Progenitor cell of endocrine pancreas (in vitro differentiated cells): ENCODE data around the gene ATP12A. TPM values are rescaled to one million over a fixed set of nuclear protein-coding genes. Genes with fewer than 3 reads are reported as not detected.

Experiments
- DNase-seq: peaks from one replicate; pipeline ENCODE4 v3.0.0; 2021; ENCODE audit warnings: low spot score; ENCODE audit not compliant: unreplicated experiment
- H3K27ac Mint-ChIP-seq: 2 replicates; pipeline ENCODE4 v1.8.0; 2021; ENCODE audit warnings: mild to moderate bottlenecking, moderate library complexity, mixed read lengths
- H3K27me3 Mint-ChIP-seq: 2 replicates; pipeline ENCODE4 v1.8.0; 2021; ENCODE audit warnings: mixed read lengths
- H3K36me3 Mint-ChIP-seq: 2 replicates; pipeline ENCODE4 v1.8.0; 2022; ENCODE audit warnings: mixed read lengths; ENCODE audit not compliant: insufficient read depth
- H3K4me1 Mint-ChIP-seq: 2 replicates; pipeline ENCODE4 v1.8.0; 2021; ENCODE audit warnings: low read depth, mixed read lengths
- H3K4me3 Mint-ChIP-seq: 2 replicates; pipeline ENCODE4 v1.8.0; 2021; ENCODE audit warnings: low read depth, mild to moderate bottlenecking, moderate library complexity, mixed read lengths
- H3K9me3 Mint-ChIP-seq: 2 replicates; pipeline ENCODE4 v1.8.0; 2021; ENCODE audit warnings: low read depth, mixed read lengths
- total RNA-seq: library from RNA; stranded (reverse); gene quantifications from 2 replicates; pipeline ENCODE4 v1.2.1, GENCODE V29; 2021
- TF ChIP-seq, protein P1 (sequence below): fragments of 200-600 bp; sonication (generic); IDR thresholded peaks from one replicate; pipeline ENCODE4 v1.5.0; 2021; ENCODE audit warnings: antibody characterized with exemption, mild to moderate bottlenecking; ENCODE audit not compliant: unreplicated experiment

Gene ATP12A
- total RNA-seq, 1 donor from 2014 or later, result 1.9 TPM

DNA sequence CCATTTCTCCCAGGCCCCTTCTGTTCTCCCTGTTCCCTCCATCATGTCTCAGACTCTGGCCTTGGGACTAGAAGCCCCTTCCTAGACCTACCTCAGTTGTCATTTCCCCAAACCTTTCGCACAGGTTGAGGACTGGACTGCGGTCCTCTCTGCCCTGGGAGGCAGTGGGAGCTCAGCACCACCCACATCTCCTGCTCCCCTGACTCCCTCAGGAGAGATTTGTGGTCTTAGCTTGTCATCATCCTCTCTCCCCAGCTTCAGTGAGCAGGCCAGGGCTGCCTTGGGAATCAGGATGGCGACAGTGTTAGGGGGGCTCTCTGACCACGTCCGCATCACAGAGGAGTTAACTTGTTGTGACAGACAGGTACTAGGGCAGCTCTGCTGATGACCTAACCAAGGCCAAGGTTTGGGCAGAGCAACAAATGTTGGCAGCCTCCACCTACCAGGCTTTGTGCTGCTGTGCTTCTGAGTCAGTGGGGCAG is 58.2 kb downstream of the ATP12A start:
- H3K36me3 Mint-ChIP-seq, result no peaks in the 10 kb centered on the region
- no peak overlapping the region for H3K4me3 Mint-ChIP-seq
- H3K9me3 Mint-ChIP-seq, result no peaks in the 10 kb centered on the region
- no peak overlapping the region for H3K27ac Mint-ChIP-seq
- H3K27me3 Mint-ChIP-seq, result peaks cover 20% of the 10 kb centered on the region
- H3K4me1 Mint-ChIP-seq, result no peaks in the 10 kb centered on the region
- TF ChIP-seq, protein P1, sequence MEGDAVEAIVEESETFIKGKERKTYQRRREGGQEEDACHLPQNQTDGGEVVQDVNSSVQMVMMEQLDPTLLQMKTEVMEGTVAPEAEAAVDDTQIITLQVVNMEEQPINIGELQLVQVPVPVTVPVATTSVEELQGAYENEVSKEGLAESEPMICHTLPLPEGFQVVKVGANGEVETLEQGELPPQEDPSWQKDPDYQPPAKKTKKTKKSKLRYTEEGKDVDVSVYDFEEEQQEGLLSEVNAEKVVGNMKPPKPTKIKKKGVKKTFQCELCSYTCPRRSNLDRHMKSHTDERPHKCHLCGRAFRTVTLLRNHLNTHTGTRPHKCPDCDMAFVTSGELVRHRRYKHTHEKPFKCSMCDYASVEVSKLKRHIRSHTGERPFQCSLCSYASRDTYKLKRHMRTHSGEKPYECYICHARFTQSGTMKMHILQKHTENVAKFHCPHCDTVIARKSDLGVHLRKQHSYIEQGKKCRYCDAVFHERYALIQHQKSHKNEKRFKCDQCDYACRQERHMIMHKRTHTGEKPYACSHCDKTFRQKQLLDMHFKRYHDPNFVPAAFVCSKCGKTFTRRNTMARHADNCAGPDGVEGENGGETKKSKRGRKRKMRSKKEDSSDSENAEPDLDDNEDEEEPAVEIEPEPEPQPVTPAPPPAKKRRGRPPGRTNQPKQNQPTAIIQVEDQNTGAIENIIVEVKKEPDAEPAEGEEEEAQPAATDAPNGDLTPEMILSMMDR, result no peak
- DNase-seq, result no peak

DNA sequence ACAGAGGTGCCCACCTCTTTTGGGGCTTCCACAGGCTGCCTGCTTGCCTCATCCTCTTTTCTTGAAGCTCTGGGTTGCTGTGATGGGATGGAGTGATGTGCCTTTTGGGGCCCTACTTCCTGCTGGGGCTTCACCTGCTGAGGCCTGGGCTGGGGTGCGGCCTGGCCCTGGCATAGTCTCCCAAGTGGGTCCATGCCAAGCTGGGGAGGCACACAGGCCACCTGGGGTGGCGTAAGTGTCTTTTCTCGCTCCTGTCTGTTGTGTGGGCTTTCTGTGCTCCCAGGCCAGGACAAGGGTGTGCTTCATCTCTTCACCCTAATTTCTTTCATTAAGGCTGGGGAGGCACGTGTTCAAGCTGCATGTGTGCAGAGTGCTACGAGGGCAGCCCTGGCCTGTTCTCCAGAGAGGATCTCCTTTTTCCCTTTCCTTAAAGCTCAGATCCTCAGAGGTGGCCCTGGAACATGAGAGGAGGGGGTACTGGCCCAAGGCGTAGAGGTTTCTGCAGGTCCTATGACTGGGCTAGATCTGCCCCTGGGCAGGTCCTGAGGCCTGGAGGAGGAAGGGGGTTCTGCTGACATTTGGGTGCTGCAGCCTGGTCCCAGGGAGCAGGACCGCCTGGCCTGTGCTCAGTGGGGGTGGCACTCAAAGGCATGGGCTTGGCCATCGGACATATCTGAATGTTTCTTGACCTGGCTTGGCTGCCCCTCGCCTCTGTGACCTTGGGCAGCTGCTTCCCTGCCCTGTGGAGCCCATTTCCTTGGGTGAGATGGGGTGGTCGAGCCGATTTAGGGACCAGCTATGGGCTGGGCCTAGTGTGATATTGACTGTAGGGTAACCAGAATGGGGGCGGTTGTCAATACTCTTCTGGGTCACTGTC is 60.0 kb downstream of the ATP12A start:
- H3K9me3 Mint-ChIP-seq, result no peaks in the 10 kb centered on the region
- no peak for DNase-seq
- no peak overlapping the region for H3K27ac Mint-ChIP-seq

DNA sequence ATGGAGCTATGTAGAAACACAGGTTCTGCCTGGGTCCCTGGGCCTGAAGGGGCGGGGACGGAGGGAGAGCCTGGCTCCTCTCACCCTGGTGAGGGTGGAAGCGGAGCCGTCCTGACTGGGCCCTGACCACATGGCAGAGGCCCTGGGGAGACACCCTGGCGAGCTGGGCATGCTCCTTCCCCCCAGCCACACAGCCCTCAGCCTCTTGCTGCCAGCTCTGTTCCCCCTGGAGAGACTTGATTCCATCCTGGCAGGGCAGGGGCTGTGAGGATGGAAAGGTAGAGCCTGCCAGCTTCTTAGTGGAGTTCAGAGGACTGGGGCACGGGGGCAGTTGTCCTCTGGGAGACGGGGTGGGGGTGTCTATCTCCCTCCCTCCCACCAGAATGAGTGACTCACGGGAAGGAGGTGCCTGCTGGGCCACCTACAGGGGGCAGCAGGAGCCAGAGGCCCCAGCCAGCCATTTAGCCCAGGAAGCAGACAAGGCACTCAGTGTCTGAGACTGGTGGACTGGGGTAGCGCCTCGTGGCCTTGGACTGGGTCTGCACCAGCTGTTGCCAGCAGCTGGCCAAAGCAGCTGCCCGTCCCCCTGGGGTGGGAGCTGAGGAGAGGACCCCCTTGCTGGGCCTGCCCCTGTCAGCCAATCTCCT is 60.9 kb downstream of the ATP12A start:
- Mint-ChIP-seq H3K9me3 (no peaks in the 10 kb centered on the region), H3K4me1 (no peaks in the 10 kb centered on the region), H3K27me3 (peaks cover 42% of the 10 kb centered on the region), H3K36me3 (no peaks in the 10 kb centered on the region), H3K27ac (no peak overlapping the region), H3K4me3 (no peak overlapping the region)
- TF ChIP-seq, protein P1, result peak; percentile 26
- no peak for DNase-seq

More for the DNA sequence above, 60.0 kb downstream of the ATP12A start:
- Mint-ChIP-seq H3K4me3 (no peak overlapping the region), H3K27me3 (peaks cover 38% of the 10 kb centered on the region), H3K36me3 (no peaks in the 10 kb centered on the region), H3K4me1 (no peaks in the 10 kb centered on the region)
- TF ChIP-seq, protein P1, result no peak

DNA sequence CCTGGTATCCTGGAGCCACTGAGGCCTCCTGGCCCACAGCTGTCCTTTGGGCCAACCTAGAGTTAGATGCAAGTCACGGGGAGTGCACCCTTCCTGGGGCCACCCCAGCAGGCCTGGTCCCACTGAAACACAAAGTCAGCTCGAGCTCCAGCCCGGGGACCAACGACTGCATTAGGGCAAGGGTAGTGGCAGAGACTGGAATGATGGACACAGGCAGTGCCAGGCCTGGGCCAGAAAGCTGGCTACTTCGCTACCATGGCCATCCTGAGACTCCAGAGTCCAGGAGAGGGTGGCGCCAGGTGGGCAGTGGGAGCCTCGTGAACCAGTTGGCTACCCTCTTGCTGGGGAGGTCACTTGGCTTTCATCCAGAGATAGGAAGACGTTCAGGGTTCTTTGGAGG is 61.6 kb downstream of the ATP12A start:
- no peak overlapping the region for H3K4me3 Mint-ChIP-seq
- peaks cover 48% of the 10 kb centered on the region for H3K27me3 Mint-ChIP-seq

DNA sequence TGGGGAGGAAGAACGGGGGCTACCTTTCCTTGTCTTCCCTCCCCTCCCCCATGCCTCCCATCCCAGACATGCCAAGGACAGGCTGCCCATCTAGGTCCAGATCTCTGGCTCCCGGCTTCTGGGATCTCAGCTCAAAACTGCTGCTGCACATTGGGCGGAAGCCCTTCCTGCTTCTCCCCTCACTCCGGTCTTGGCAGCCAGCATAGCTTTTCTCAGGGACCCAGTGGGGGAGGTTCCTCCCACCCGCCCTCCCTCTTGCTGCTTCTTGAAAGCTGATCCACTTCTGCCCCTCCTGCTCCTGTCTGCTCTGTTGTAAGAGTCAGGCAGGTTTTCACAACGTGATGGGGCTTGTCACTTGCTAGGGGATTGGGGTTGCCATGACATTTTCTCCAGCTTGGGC is 62.1 kb downstream of the ATP12A start:
- DNase-seq, result no peak
- TF ChIP-seq, protein P1, result no peak
- no peak overlapping the region for H3K27ac Mint-ChIP-seq
- H3K36me3 Mint-ChIP-seq, result no peaks in the 10 kb centered on the region
- no peaks in the 10 kb centered on the region for H3K9me3 Mint-ChIP-seq
- H3K4me1 Mint-ChIP-seq, result peaks cover 4% of the 10 kb centered on the region
- H3K4me3 Mint-ChIP-seq, result no peak overlapping the region
- H3K27me3 Mint-ChIP-seq, result peaks cover 53% of the 10 kb centered on the region

More for the DNA sequence above, 61.6 kb downstream of the ATP12A start:
- Mint-ChIP-seq H3K36me3 (no peaks in the 10 kb centered on the region), H3K9me3 (no peaks in the 10 kb centered on the region), H3K4me1 (peaks cover 2% of the 10 kb centered on the region), H3K27ac (no peak overlapping the region)
- TF ChIP-seq, protein P1, result no peak
- no peak for DNase-seq
